Islet of Langerhans (tissue), 1 donor: ENCODE measurements around the gene RASAL3.
"Not testable (repeated sequence)": the region's sequence is repeated elsewhere in the genome, so short reads cannot be mapped to it uniquely, and the experiment has no call there.

Source experiments
- FAIRE-seq: peaks from one replicate; lab custom pipeline; 2011; peaks lifted over from hg19 to GRCh38; lab: Jason Lieb, UNC

The RASAL3 gene

GRCh38 chr19:15418579-15419412, 45.5 kb downstream of the RASAL3 start, which contains the start of gene AKAP8L:
AKAP8L (minus strand) TSS chr19:15418988; CDS start chr19:15418923, 65 bp downstream.
- peak; percentile 94 for FAIRE-seq

GRCh38 chr19:15418231-15418578, 46.1 kb downstream of the RASAL3 start:
- no peak for FAIRE-seq

- FAIRE-seq = no peak
Measured at GRCh38 chr19:15417699-15418098, 46.6 kb downstream of the RASAL3 start.

GRCh38 chr19:15412832-15413231, 51.5 kb downstream of the RASAL3 start:
- no peak for FAIRE-seq

GRCh38 chr19:15411351-15411750, 53.0 kb downstream of the RASAL3 start:
- not testable (repeated sequence) for FAIRE-seq

GRCh38 chr19:15404780-15405211, 59.5 kb downstream of the RASAL3 start:
- FAIRE-seq = no peak

GRCh38 chr19:15404097-15404779, 60.1 kb downstream of the RASAL3 start:
- no peak for FAIRE-seq

- no peak for FAIRE-seq
Measured at GRCh38 chr19:15403151-15403531, 61.2 kb downstream of the RASAL3 start.

GRCh38 chr19:15402411-15403150, 61.8 kb downstream of the RASAL3 start:
- FAIRE-seq = no peak
